Ishikawa (cell line): ENCODE results near the gene IL17D.

Source experiments
- CEBPB ChIP-seq: IDR thresholded peaks from 2 replicates; pipeline ENCODE4 v1.6.1; 2012
- CREB1 ChIP-seq: IDR thresholded peaks from 2 replicates; pipeline ENCODE4 v1.6.1; 2012; ENCODE audit warnings: low read depth
- EGR1 ChIP-seq: IDR thresholded peaks from 2 replicates; pipeline ENCODE4 v1.6.1; 2012
- EP300 ChIP-seq: IDR thresholded peaks from 2 replicates; pipeline ENCODE4 v1.6.1; 2012; ENCODE audit warnings: borderline replicate concordance
- FOXM1 ChIP-seq: IDR thresholded peaks from 2 replicates; pipeline ENCODE4 v1.6.1; 2012; ENCODE audit warnings: low read depth, borderline replicate concordance
- MAX ChIP-seq: IDR thresholded peaks from 2 replicates; pipeline ENCODE4 v1.6.1; 2012
- NFIC ChIP-seq: IDR thresholded peaks from 2 replicates; pipeline ENCODE4 v1.6.1; 2012
- RAD21 ChIP-seq: IDR thresholded peaks from 2 replicates; pipeline ENCODE4 v1.6.1; 2012; ENCODE audit warnings: low read depth
- REST ChIP-seq: IDR thresholded peaks from 2 replicates; pipeline ENCODE4 v1.6.1; 2012; ENCODE audit warnings: low read depth, mild to moderate bottlenecking
- TAF1 ChIP-seq: IDR thresholded peaks from 2 replicates; pipeline ENCODE4 v1.6.1; 2012; ENCODE audit warnings: low read depth, mild to moderate bottlenecking
- TCF12 ChIP-seq: IDR thresholded peaks from 2 replicates; pipeline ENCODE4 v1.6.1; 2012; ENCODE audit warnings: low read depth
- TEAD4 ChIP-seq: IDR thresholded peaks from 2 replicates; pipeline ENCODE4 v1.6.1; 2012
- USF1 ChIP-seq: IDR thresholded peaks from 2 replicates; pipeline ENCODE4 v1.6.1; 2012
- YY1 ChIP-seq: IDR thresholded peaks from 2 replicates; pipeline ENCODE4 v1.6.1; 2012; ENCODE audit warnings: low read depth
- ZBTB7A ChIP-seq: IDR thresholded peaks from 2 replicates; pipeline ENCODE4 v1.6.1; 2012; ENCODE audit warnings: low read depth

IL17D gene

GRCh38 chr13:20702915-20703779 is at the start of gene IL17D:
Gene IL17D, plus strand, starts transcription at chr13:20703699. Its CDS starts 303 bp downstream, at chr13:20704002.
- TF ChIP-seq TCF12, result no peak
- TF ChIP-seq MAX, result no peak
- no peak for TF ChIP-seq REST
- TF ChIP-seq TAF1, result no peak
- TF ChIP-seq TEAD4, result no peak
- TF ChIP-seq YY1, result no peak
- TF ChIP-seq CEBPB, result no peak
- TF ChIP-seq EP300, result no peak
- no peak for TF ChIP-seq EGR1
- TF ChIP-seq CREB1, result no peak
- no peak for TF ChIP-seq RAD21
- TF ChIP-seq NFIC, result no peak
- TF ChIP-seq USF1, result no peak
- no peak for TF ChIP-seq ZBTB7A
- no peak for TF ChIP-seq FOXM1

- TF ChIP-seq CREB1 (no peak), EP300 (no peak), TEAD4 (no peak)
Measured at GRCh38 chr13:20654156-20654555, 49.3 kb upstream of the IL17D start.

- TF ChIP-seq CEBPB (peak; percentile 34; the same call in 1 of the 2 replicates), MAX (no peak), CREB1 (no peak)
Measured at GRCh38 chr13:20658451-20659040, 45.0 kb upstream of the IL17D start.

GRCh38 chr13:20664351-20664750 is 39.1 kb upstream of the IL17D start:
- no peak for TF ChIP-seq EP300
- no peak for TF ChIP-seq REST
- TF ChIP-seq CEBPB, result no peak
- TF ChIP-seq CREB1, result no peak
- TF ChIP-seq NFIC, result no peak
- TF ChIP-seq TEAD4, result no peak
- TF ChIP-seq USF1, result no peak
- TF ChIP-seq FOXM1, result no peak
- no peak for TF ChIP-seq ZBTB7A
- no peak for TF ChIP-seq YY1
- TF ChIP-seq RAD21, result no peak
- TF ChIP-seq TCF12, result no peak

GRCh38 chr13:20666948-20667347 is 36.6 kb upstream of the IL17D start:
- TF ChIP-seq EGR1 (no peak), CEBPB (no peak), NFIC (no peak), USF1 (no peak), EP300 (no peak), RAD21 (no peak), CREB1 (no peak), TAF1 (no peak), REST (no peak), YY1 (no peak), TCF12 (no peak)
